ENCODE results near the gene NUMA1. TPM values are rescaled to one million over a fixed set of nuclear protein-coding genes. Genes with fewer than 3 reads are reported as not detected.

Gene NUMA1
- total and polyA plus RNA-seq, 2 of the 13 experiments (the other 11 are each of a cell fraction or from before 2014, with no cell fraction given): 57.3 to 60.2 TPM

- CTCF ChIA-PET (ENCODE audit: low intra/inter-chr PET ratio, low total read pairs): no interaction called here
Observed at GRCh38 chr11:72008728-72009127, 71.6 kb downstream of the NUMA1 start.

DNA sequence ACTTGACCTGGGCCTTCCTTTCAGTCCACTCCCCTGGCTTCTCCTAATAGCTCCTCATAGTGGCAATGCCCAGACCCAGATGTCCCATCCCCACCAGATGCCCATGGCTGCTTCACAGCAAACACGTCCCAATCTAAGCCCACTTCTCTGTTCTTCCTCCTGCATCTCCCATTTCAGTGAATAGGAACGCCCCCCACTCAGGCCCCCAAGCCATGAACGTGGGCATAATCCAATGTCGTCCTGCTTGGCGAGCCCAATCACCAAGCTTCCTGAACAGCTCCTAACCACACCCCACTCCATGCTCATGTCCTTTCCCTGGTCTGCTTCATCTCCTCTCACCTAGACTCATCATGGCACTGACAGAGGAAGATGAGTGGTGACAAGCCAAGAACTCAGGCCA, 72.8 kb downstream of the NUMA1 start:
- DNase-seq (ENCODE audit: low spot score) (no peak), ATAC-seq (no peak), FAIRE-seq (no peak)
- TF ChIP-seq POLR2G (IDR thresholded peaks at IDR 0.05; ENCODE audit: low read depth, low read length) (peak; percentile 26; the same call in 1 of the 2 replicates), ZNF430 (CRISPR knock-in tag; IDR thresholded peaks at IDR 0.05) (no peak), RBM22 (optimal IDR thresholded peaks at IDR 0.05; ENCODE audit: low read length) (peak; percentile 77), POLR2AphosphoS5 (IDR thresholded peaks at IDR 0.05; ENCODE audit: low read depth, low read length) (peak; percentile 17; the same call in 1 of the 2 replicates)
- intact Hi-C loops (cut with micrococcal nuclease; ENCODE audit: unreplicated experiment) (no loop called here), in situ Hi-C loops (cut with HindIII; ENCODE audit: extremely low pct_ligation_motif_present, low pct_unique_long_range_greater_than_20kb) (no loop called here)
- peaks cover 66 to 98% of the 10 kb centered on the region in 2 experiments for H3K36me3 ChIP-seq (replicated peaks in 1 of 2; ENCODE audit: control insufficient read depth in 1 of 2, insufficient read depth in 2 of 2, low read length in 2 of 2)
- H3K9ac ChIP-seq (ENCODE audit: insufficient read depth, low read depth, low read length): no peak overlapping the region
- WGBS (ENCODE audit: low lambda C conversion rate): 93% methylated on average over 5 of the region's 5 CpGs
- H3K27me3 ChIP-seq (ENCODE audit: control insufficient read depth in 1 of 2, insufficient read depth in 2 of 2, low read length in 2 of 2): no peaks in the 10 kb centered on the region
- ChIA-PET POLR2A (no interaction called here), CTCF (ENCODE audit: low intra/inter-chr PET ratio, low total read pairs) (no interaction called here)
- BruUV-seq (replicated peaks): no TSS peak
- no peaks in the 10 kb centered on the region for H4K20me1 ChIP-seq (ENCODE audit: insufficient read depth, low read length)
- H3K4me3 ChIP-seq (replicated peaks in 1 of 3; ENCODE audit: insufficient read depth in 1 of 3, low read depth in 2 of 3, low read length in 3 of 3): no peak overlapping the region
- no peak overlapping the region for H3K27ac ChIP-seq (ENCODE audit: extremely low read length, insufficient read depth, low read length)
- no peaks in the 10 kb centered on the region for H3K4me1 ChIP-seq (ENCODE audit: insufficient read depth, low read length)
- no peaks in the 10 kb centered on the region for H3K79me2 ChIP-seq (ENCODE audit: insufficient read depth, low read length)
- H2AFZ ChIP-seq (ENCODE audit: low read length): no peak overlapping the region
- H3K9me3 ChIP-seq (ENCODE audit: low read length): no peaks in the 10 kb centered on the region
- no peak overlapping the region for H3K4me2 ChIP-seq (ENCODE audit: low read depth, low read length)

More at GRCh38 chr11:72008728-72009127, 71.6 kb downstream of the NUMA1 start:
- H3K27me3 ChIP-seq (ENCODE audit: control insufficient read depth in 1 of 2, insufficient read depth in 2 of 2, low read length in 2 of 2): no peaks in the 10 kb centered on the region
- POLR2A ChIA-PET: interaction anchor here (0.6 to 0.9 kb wide), 2 partner anchors 31 to 91 kb away, joined by 3 to 4 read pairs; no protein-coding TSS in a partner anchor
- ATAC-seq (no peak), FAIRE-seq (no peak), DNase-seq (ENCODE audit: low spot score) (no peak)
- H4K20me1 ChIP-seq (ENCODE audit: insufficient read depth, low read length): no peaks in the 10 kb centered on the region
- in situ Hi-C loops (cut with HindIII; ENCODE audit: extremely low pct_ligation_motif_present, low pct_unique_long_range_greater_than_20kb) (no loop called here), intact Hi-C loops (cut with micrococcal nuclease; ENCODE audit: unreplicated experiment) (no loop called here)
- H3K27ac ChIP-seq (ENCODE audit: extremely low read length, insufficient read depth, low read length): no peak overlapping the region
- no peak overlapping the region for H3K4me3 ChIP-seq (replicated peaks in 1 of 3; ENCODE audit: insufficient read depth in 1 of 3, low read depth in 2 of 3, low read length in 3 of 3)
- TF ChIP-seq NKX3-1 (CRISPR knock-in tag; IDR thresholded peaks at IDR 0.05) (no peak), ZNF230 (CRISPR knock-in tag; IDR thresholded peaks at IDR 0.05) (no peak), MYC (CRISPR knock-in tag; IDR thresholded peaks at IDR 0.05; ENCODE audit: borderline replicate concordance) (no peak), RNF2 (conservative IDR thresholded peaks at IDR 0.05; ENCODE audit: low read depth) (no peak), MIXL1 (CRISPR knock-in tag; IDR thresholded peaks at IDR 0.05) (no peak)
- TF ChIP-seq, protein P1, sequence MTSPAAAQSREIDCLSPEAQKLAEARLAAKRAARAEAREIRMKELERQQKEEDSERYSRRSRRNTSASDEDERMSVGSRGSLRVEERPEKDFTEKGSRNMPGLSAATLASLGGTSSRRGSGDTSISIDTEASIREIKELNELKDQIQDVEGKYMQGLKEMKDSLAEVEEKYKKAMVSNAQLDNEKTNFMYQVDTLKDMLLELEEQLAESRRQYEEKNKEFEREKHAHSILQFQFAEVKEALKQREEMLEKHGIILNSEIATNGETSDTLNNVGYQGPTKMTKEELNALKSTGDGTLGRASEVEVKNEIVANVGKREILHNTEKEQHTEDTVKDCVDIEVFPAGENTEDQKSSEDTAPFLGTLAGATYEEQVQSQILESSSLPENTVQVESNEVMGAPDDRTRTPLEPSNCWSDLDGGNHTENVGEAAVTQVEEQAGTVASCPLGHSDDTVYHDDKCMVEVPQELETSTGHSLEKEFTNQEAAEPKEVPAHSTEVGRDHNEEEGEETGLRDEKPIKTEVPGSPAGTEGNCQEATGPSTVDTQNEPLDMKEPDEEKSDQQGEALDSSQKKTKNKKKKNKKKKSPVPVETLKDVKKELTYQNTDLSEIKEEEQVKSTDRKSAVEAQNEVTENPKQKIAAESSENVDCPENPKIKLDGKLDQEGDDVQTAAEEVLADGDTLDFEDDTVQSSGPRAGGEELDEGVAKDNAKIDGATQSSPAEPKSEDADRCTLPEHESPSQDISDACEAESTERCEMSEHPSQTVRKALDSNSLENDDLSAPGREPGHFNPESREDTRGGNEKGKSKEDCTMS (CRISPR knock-in tag; conservative IDR thresholded peaks at IDR 0.05): no peak
- no peak overlapping the region for H3K9ac ChIP-seq (ENCODE audit: insufficient read depth, low read depth, low read length)
- peaks cover 69 to 98% of the 10 kb centered on the region in 2 experiments for H3K36me3 ChIP-seq (replicated peaks in 1 of 2; ENCODE audit: control insufficient read depth in 1 of 2, insufficient read depth in 2 of 2, low read length in 2 of 2)
- H3K79me2 ChIP-seq (ENCODE audit: insufficient read depth, low read length): no peaks in the 10 kb centered on the region
- no peaks in the 10 kb centered on the region for H3K9me3 ChIP-seq (ENCODE audit: low read length)
- no peak overlapping the region for H3K4me2 ChIP-seq (ENCODE audit: low read depth, low read length)
- 98% methylated on average over 6 of the region's 7 CpGs for WGBS (ENCODE audit: low lambda C conversion rate)
- no peaks in the 10 kb centered on the region for H3K4me1 ChIP-seq (ENCODE audit: insufficient read depth, low read length)
- BruUV-seq (replicated peaks): no TSS peak
- H2AFZ ChIP-seq (ENCODE audit: low read length): no peak overlapping the region
